Smooth muscle cell of the brain vasculature (primary cell): ENCODE measurements around the gene TRIP6.
"Not testable (repeated sequence)": the region's sequence is repeated elsewhere in the genome, so short reads cannot be mapped to it uniquely, and the experiment has no call there.

Source experiments
- DNase-seq: peaks from one replicate; pipeline ENCODE4 v3.0.0-alpha.2; 2012; ENCODE audit warnings: low read depth, low spot score

The TRIP6 gene

GRCh38 chr7:100837099-100837836 is 29.9 kb upstream of the TRIP6 start:
- DNase-seq: peak; percentile 74

- DNase-seq: no peak
Measured at GRCh38 chr7:100839361-100839760, 27.8 kb upstream of the TRIP6 start.

GRCh38 chr7:100840470-100841100 is 26.6 kb upstream of the TRIP6 start:
- DNase-seq: no peak

- no peak for DNase-seq
Measured at GRCh38 chr7:100847360-100847759, 19.8 kb upstream of the TRIP6 start.

- peak; percentile 69 for DNase-seq
Measured at GRCh38 chr7:100852048-100852872, 14.9 kb upstream of the TRIP6 start, which contains the start of gene SLC12A9. TSS of gene SLC12A9 (plus strand) at chr7:100852713. CDS start at chr7:100854198, 1,485 bp downstream.

- DNase-seq: no peak
Measured at GRCh38 chr7:100854146-100854895, 12.9 kb upstream of the TRIP6 start.

GRCh38 chr7:100854899-100855298 is 12.3 kb upstream of the TRIP6 start:
- not testable (repeated sequence) for DNase-seq

GRCh38 chr7:100855515-100855914 is 11.7 kb upstream of the TRIP6 start:
- DNase-seq: no peak

- no peak for DNase-seq
Measured at GRCh38 chr7:100856871-100857282, 10.3 kb upstream of the TRIP6 start.

- no peak for DNase-seq
Measured at GRCh38 chr7:100859856-100860255, 7.3 kb upstream of the TRIP6 start.

- no peak for DNase-seq
Measured at GRCh38 chr7:100860702-100861615, 6.2 kb upstream of the TRIP6 start.

GRCh38 chr7:100861616-100861985 is 5.6 kb upstream of the TRIP6 start:
- no peak for DNase-seq

GRCh38 chr7:100863406-100863950 is 3.7 kb upstream of the TRIP6 start:
- no peak for DNase-seq

GRCh38 chr7:100864263-100864845 is 2.8 kb upstream of the TRIP6 start:
- no peak for DNase-seq

- DNase-seq: no peak
Measured at GRCh38 chr7:100865372-100865911, 1.7 kb upstream of the TRIP6 start.

GRCh38 chr7:100865938-100866728 is 1.1 kb upstream of the TRIP6 start:
- no peak for DNase-seq

- no peak for DNase-seq
Measured at GRCh38 chr7:100866729-100867039, 503 bp upstream of the TRIP6 start.

GRCh38 chr7:100867776-100868485 is 744 bp downstream of the TRIP6 start:
- DNase-seq: no peak
